Measurements from ENCODE around the gene MOXD1. TPM values are rescaled to one million over a fixed set of nuclear protein-coding genes. Genes with fewer than 3 reads are reported as not detected.

MOXD1 gene
- total RNA-seq, 1 experiment from 2014 or later: 1.0 TPM

DNA sequence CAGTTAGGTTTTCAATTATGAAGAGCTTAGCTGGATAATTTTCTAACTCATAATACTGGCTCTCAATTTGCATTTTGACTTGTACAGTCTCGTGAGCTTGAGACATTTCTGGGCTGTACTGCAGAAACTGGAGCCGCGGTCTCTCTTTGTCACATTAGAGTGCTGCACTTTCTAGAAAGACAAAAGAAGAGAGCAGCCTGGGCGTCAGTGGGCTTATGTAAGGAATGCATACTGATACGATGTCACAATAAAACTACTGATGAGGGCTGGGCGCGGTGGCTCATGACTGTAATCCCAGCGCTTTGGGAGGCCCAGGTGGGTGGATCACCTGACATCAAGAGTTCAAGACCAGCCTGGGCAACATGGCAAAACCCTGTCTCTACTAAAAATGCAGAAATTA lies 120.8 kb downstream of the MOXD1 start (continued):
- no peak for TF ChIP-seq CEBPB (IDR thresholded peaks at IDR 0.05; ENCODE audit: low read depth)

- Histone ChIP-seq H3K4me2 (ENCODE audit: low read length) (peak overlapping the region; percentile 86), H4K20me1 (ENCODE audit: insufficient read depth) (no peaks in the 10 kb centered on the region)
- no TSS peak for BruUV-seq (replicated peaks)
These were observed 121.6 kb downstream of the MOXD1 start for GRCh38 chr6:132279592-132280139.

More at GRCh38 chr6:132279592-132280139, 121.6 kb downstream of the MOXD1 start:
- Histone ChIP-seq H3K27ac (ENCODE audit: low read depth, low read length) (no peak overlapping the region), H3K4me1 (ENCODE audit: control insufficient read depth in 1 of 2, insufficient read depth in 2 of 2, low read length in 2 of 2) (no peaks in the 10 kb centered on the region), H3K9ac (ENCODE audit: low read length) (no peak overlapping the region), H3K9me3 (ENCODE audit: control insufficient read depth in 1 of 2, insufficient read depth in 1 of 2, low read depth in 1 of 2, low read length in 2 of 2) (no peaks in the 10 kb centered on the region), H3K79me2 (ENCODE audit: insufficient read depth, low read length) (no peaks in the 10 kb centered on the region), H3K27me3 (ENCODE audit: insufficient read depth, low read length) (no peaks in the 10 kb centered on the region), H2AFZ (ENCODE audit: low read depth, low read length, poor library complexity, severe bottlenecking) (peak overlapping the region; percentile 100), H3K4me3 (replicated peaks in 1 of 2; ENCODE audit: low read depth in 1 of 2, low read length in 2 of 2) (peak overlapping the region; percentile 27 to 52), H3K36me3 (ENCODE audit: control insufficient read depth in 1 of 2, insufficient read depth in 2 of 2, low read length in 2 of 2) (no peaks in the 10 kb centered on the region), H3K9me2 (ENCODE audit: insufficient read depth) (no peaks in the 10 kb centered on the region)
- intact Hi-C loops (cut with micrococcal nuclease): loop anchor here (1.0 kb wide), 3 partner anchors 19 to 354 kb away; no protein-coding TSS in a partner anchor
- ChIA-PET CTCF (interaction anchor here (0.6 to 3.4 kb wide), 47 partner anchors 10 to 683 kb away, joined by 3 to 83 read pairs (median 5); partner anchors contain the start of genes CCN2, SLC18B1 and STX7), RAD21 (ENCODE audit: low non-redundant PET in 1 of 2, low total read pairs in 2 of 2, uncharacterized antibody in 2 of 2, unreplicated experiment in 2 of 2) (interaction anchor here (0.7 to 1.6 kb wide), 5 partner anchors 9 to 354 kb away, joined by 3 to 10 read pairs (median 4); no protein-coding TSS in a partner anchor), POLR2A (interaction anchor here (0.8 kb wide), 1 partner anchor 10 kb away, joined by 3 read pairs; no protein-coding TSS in a partner anchor)
- DNase-seq (ENCODE audit: low read depth, low spot score): peak; percentile 61
- TF ChIP-seq RAD21 (IDR thresholded peaks at IDR 0.05; ENCODE audit: low read depth): peak; percentile 79
- no peak for TF ChIP-seq EZH2 (IDR thresholded peaks at IDR 0.05)
- TF ChIP-seq, protein P1, sequence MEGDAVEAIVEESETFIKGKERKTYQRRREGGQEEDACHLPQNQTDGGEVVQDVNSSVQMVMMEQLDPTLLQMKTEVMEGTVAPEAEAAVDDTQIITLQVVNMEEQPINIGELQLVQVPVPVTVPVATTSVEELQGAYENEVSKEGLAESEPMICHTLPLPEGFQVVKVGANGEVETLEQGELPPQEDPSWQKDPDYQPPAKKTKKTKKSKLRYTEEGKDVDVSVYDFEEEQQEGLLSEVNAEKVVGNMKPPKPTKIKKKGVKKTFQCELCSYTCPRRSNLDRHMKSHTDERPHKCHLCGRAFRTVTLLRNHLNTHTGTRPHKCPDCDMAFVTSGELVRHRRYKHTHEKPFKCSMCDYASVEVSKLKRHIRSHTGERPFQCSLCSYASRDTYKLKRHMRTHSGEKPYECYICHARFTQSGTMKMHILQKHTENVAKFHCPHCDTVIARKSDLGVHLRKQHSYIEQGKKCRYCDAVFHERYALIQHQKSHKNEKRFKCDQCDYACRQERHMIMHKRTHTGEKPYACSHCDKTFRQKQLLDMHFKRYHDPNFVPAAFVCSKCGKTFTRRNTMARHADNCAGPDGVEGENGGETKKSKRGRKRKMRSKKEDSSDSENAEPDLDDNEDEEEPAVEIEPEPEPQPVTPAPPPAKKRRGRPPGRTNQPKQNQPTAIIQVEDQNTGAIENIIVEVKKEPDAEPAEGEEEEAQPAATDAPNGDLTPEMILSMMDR (IDR thresholded peaks at IDR 0.05 in 2 of 3, conservative IDR thresholded peaks at IDR 0.05 in 1 of 3; ENCODE audit: borderline replicate concordance in 1 of 3, insufficient read depth in 1 of 3, low read depth in 2 of 3, low read length in 2 of 3): peak; percentile 69 to 98 (median 98)
- ATAC-seq: peak; percentile 94

All from HCT116 (cell line).